Natural killer cell (primary cell): ENCODE results near the gene SERPINI1. TPM values are rescaled to one million over a fixed set of nuclear protein-coding genes. Genes with fewer than 3 reads are reported as not detected.

Experiments
- ATAC-seq, 3 donors: fragments of 150-1000 bp in 2 of 3; fragments of 200-7000 bp in 1 of 3; cut with Tn5 transposase; 1 replicate in 1 of 3; 2 replicates in 2 of 3; pipeline ENCODE4 v1.10.0; 2021; ENCODE audit warnings: mild to moderate bottlenecking in 2 of 3, moderate library complexity in 2 of 3
- DNase-seq, 2 donors: peaks; one replicate each; pipeline versions ENCODE4 v3.0.0 to v3.0.0-alpha.2; 2013 to 2021; ENCODE audit warnings: mixed read lengths in 1 of 2
- H3K27ac ChIP-seq: one replicate; pipeline ENCODE4 v1.5.1; 2013; ENCODE audit warnings: mild to moderate bottlenecking, low read length
- H3K27me3 ChIP-seq: one replicate; pipeline ENCODE4 v1.6.1; 2013; ENCODE audit warnings: low read length; ENCODE audit not compliant: control insufficient read depth, insufficient read depth
- H3K36me3 ChIP-seq: one replicate; pipeline ENCODE4 v1.6.1; 2013; ENCODE audit warnings: low read length; ENCODE audit not compliant: control insufficient read depth, insufficient read depth
- H3K4me1 ChIP-seq: one replicate; pipeline ENCODE4 v1.6.1; 2013; ENCODE audit warnings: low read length; ENCODE audit not compliant: control insufficient read depth, insufficient read depth
- H3K4me3 ChIP-seq: one replicate; pipeline ENCODE4 v1.5.1; 2013; ENCODE audit warnings: low read length
- H3K9me3 ChIP-seq: one replicate; pipeline ENCODE4 v1.6.1; 2013; ENCODE audit warnings: low read length; ENCODE audit not compliant: control insufficient read depth, insufficient read depth
- H3K27ac Mint-ChIP-seq, 2 donors: one replicate each; pipeline ENCODE4 v1.8.0; 2022; ENCODE audit warnings: mild to moderate bottlenecking in 2 of 2, mixed read lengths in 2 of 2, moderate library complexity in 1 of 2
- H3K27me3 Mint-ChIP-seq, 2 donors: one replicate each; pipeline ENCODE4 v1.8.0; 2022; ENCODE audit warnings: low read depth in 2 of 2, mixed read lengths in 2 of 2
- H3K36me3 Mint-ChIP-seq: one replicate; pipeline ENCODE4 v1.8.0; 2022; ENCODE audit warnings: mixed read lengths
- H3K4me1 Mint-ChIP-seq, 2 donors: one replicate each; pipeline ENCODE4 v1.8.0; 2022; ENCODE audit warnings: mixed read lengths in 2 of 2
- H3K4me3 Mint-ChIP-seq: one replicate; pipeline ENCODE4 v1.8.0; 2022; ENCODE audit warnings: mild to moderate bottlenecking, moderate library complexity, mixed read lengths
- H3K9me3 Mint-ChIP-seq, 2 donors: one replicate each; pipeline ENCODE4 v1.8.0; 2022; ENCODE audit warnings: mixed read lengths in 2 of 2
- WGBS: methylation state at CpG from one replicate; pipeline ENCODE4 v1.1.7; 2013; ENCODE audit warnings: missing lambda C conversion rate; ENCODE audit not compliant: insufficient coverage; 5-methylcytosine and 5-hydroxymethylcytosine counted together
- intact Hi-C: fragments of 100-400 bp; cut with micrococcal nuclease; formaldehyde crosslinking; loops from one replicate; pipeline ENCODE4 v1.14.2; 2022
- total RNA-seq, 4 donors: library from RNA; stranded (reverse); fragments of 120-200 nt in 1 of 4; gene quantifications; one replicate each; pipeline versions ENCODE4 v1.2.3 to v1.2.4, GENCODE V29; 2013 to 2022
- TF ChIP-seq, protein P1 (sequence below): fragments of 200-600 bp; IDR thresholded peaks from one replicate; pipeline ENCODE4 v1.8.0; 2022; ENCODE audit warnings: antibody characterized with exemption

The SERPINI1 gene
- total RNA-seq, 3 donors from 2014 or later (not counting 1 experiment from before 2014, with no cell fraction given): 5.6 to 9.3 (median 8.5) TPM

DNA sequence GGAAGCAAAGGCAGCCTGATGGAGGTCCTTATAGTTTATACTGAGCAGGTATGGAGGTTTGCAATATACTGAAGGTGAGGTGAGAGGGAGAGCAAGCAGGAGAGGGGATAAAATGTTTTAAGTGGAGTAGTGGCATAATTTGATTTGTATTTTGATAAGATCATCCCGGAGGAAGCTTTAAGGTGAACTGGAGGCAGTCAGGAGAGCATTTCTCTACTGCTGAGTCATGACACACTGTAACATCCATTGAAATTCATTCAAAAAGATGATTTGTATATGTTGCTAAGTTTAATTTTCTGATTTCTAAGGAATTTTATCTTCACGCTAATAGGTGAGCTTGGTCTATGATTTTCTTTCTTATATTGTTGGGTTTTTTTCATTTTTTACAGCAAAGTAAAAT lies 81.4 kb downstream of the SERPINI1 start:
- intact Hi-C loops: no loop called here
- H3K36me3 ChIP-seq: no peaks in the 10 kb centered on the region
- 73% methylated on average over 1 of the region's 2 CpGs for WGBS
- no peak for DNase-seq
- Mint-ChIP-seq H3K36me3 (no peaks in the 10 kb centered on the region), H3K27me3 (no peaks in the 10 kb centered on the region), H3K4me1 (no peaks in the 10 kb centered on the region), H3K4me3 (no peak overlapping the region), H3K9me3 (no peaks in the 10 kb centered on the region), H3K27ac (no peak overlapping the region)
- no peak for ATAC-seq
- no peaks in the 10 kb centered on the region for H3K4me1 ChIP-seq
- TF ChIP-seq, protein P1, sequence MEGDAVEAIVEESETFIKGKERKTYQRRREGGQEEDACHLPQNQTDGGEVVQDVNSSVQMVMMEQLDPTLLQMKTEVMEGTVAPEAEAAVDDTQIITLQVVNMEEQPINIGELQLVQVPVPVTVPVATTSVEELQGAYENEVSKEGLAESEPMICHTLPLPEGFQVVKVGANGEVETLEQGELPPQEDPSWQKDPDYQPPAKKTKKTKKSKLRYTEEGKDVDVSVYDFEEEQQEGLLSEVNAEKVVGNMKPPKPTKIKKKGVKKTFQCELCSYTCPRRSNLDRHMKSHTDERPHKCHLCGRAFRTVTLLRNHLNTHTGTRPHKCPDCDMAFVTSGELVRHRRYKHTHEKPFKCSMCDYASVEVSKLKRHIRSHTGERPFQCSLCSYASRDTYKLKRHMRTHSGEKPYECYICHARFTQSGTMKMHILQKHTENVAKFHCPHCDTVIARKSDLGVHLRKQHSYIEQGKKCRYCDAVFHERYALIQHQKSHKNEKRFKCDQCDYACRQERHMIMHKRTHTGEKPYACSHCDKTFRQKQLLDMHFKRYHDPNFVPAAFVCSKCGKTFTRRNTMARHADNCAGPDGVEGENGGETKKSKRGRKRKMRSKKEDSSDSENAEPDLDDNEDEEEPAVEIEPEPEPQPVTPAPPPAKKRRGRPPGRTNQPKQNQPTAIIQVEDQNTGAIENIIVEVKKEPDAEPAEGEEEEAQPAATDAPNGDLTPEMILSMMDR: no peak
- no peak overlapping the region for H3K4me3 ChIP-seq
- no peaks in the 10 kb centered on the region for H3K9me3 ChIP-seq
- H3K27ac ChIP-seq: no peak overlapping the region
- no peaks in the 10 kb centered on the region for H3K27me3 ChIP-seq

DNA sequence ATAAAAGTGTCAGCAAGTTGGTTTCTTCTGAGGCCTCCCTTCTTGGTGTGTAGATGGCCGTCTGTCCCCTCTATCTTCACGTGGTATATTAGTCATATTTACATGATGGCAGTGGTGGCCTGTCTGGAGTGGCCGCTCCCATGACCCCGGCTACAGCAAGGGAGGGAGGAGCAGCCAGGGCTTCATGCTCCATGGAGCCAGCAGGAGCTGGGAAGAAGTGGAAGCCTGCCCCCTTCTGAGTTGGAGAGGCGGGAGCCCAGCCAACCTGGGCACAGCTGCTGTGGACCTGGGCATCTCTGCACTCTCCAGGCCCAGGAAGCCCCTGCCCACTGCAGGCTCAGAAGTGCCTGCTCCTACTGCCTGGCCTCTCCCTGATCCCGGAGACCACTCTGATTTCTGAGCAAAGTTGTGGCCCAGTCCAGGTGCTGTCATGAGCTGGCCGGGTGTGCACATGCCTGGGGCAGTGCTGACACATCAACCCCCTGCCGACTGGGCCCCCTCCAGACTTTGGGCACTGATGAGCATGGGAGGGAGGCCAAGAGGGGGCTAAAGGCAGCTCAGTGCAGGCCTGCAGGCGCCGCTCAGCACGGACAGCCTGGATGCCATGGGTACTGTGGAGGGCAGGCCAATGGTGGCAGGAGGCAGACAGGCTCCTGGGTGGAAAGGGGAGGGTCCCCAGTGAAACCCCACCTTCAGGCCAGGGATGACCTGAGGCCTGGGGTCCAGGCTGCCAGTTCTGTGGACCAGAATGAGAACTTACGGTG lies 84.8 kb downstream of the SERPINI1 start:
- intact Hi-C loops: no loop called here
- H3K27ac Mint-ChIP-seq: no peak overlapping the region
- Histone ChIP-seq H3K27ac (no peak overlapping the region), H3K4me1 (no peaks in the 10 kb centered on the region), H3K9me3 (no peaks in the 10 kb centered on the region), H3K4me3 (no peak overlapping the region), H3K27me3 (no peaks in the 10 kb centered on the region), H3K36me3 (no peaks in the 10 kb centered on the region)
- no peaks in the 10 kb centered on the region for H3K36me3 Mint-ChIP-seq
- no peak for DNase-seq
- H3K27me3 Mint-ChIP-seq: no peaks in the 10 kb centered on the region
- TF ChIP-seq, protein P1: no peak
- H3K9me3 Mint-ChIP-seq: no peaks in the 10 kb centered on the region
- WGBS: 93% methylated on average over 12 of the region's 12 CpGs
- no peaks in the 10 kb centered on the region for H3K4me1 Mint-ChIP-seq
- no peak for ATAC-seq
- no peak overlapping the region for H3K4me3 Mint-ChIP-seq

DNA sequence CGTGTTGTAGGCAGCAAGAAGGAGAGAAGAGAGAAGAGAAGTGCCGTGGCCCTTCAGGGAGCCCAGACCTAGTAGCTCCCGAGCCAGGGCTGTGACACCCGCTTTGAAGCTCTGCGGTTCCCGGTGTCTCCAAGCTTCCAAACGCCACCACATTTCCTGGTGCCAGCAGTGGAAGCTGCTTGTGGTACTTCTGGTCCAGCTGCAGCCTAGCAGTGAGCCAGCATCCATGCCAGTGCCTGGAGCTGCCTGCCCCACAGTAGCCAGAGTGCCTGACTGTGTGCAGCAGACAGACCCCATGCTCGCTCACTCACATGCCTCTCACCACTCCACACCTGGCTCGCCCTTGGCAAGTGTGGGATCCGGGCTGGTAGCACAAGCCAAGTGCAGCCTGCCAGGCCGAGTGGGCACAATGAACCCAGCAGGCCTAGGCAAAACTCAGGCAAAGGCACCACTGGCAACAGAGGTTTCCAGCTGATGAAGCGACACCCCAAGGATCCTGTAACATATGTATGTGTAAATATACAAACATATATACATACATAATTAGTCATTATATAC lies 85.8 kb downstream of the SERPINI1 start:
- intact Hi-C loops: no loop called here
- Mint-ChIP-seq H3K4me3 (no peak overlapping the region), H3K4me1 (no peaks in the 10 kb centered on the region), H3K27ac (no peak overlapping the region), H3K27me3 (no peaks in the 10 kb centered on the region), H3K36me3 (no peaks in the 10 kb centered on the region), H3K9me3 (no peaks in the 10 kb centered on the region)
- no peaks in the 10 kb centered on the region for H3K27me3 ChIP-seq
- WGBS: 93% methylated on average over 11 of the region's 12 CpGs
- H3K4me1 ChIP-seq: no peaks in the 10 kb centered on the region
- H3K27ac ChIP-seq: no peak overlapping the region
- DNase-seq (no peak), ATAC-seq (no peak)
- no peaks in the 10 kb centered on the region for H3K9me3 ChIP-seq
- H3K36me3 ChIP-seq: no peaks in the 10 kb centered on the region
- TF ChIP-seq, protein P1: no peak
- H3K4me3 ChIP-seq: no peak overlapping the region
